Neural progenitor cell (in vitro differentiated cells): ENCODE results near the gene ZNF462. TPM values are rescaled to one million over a fixed set of nuclear protein-coding genes. Genes with fewer than 3 reads are reported as not detected.

Experiments
- DNase-seq: peaks from one replicate; pipeline ENCODE4 v3.0.0-alpha.2; 2016; ENCODE audit warnings: low spot score
- H2AFZ ChIP-seq: fragments of 200-600 bp; sonication (generic); replicated peaks from 2 replicates; pipeline ENCODE4 v1.6.1; 2016; ENCODE audit warnings: antibody characterized with exemption
- H3F3A ChIP-seq: fragments of 200-600 bp; sonication (generic); 2 replicates; pipeline ENCODE4 v1.6.1; 2016; ENCODE audit warnings: antibody characterized with exemption, low read depth
- H3K27ac ChIP-seq: fragments of 200-600 bp; sonication (generic); 2 replicates; pipeline ENCODE4 v1.5.1; 2016; ENCODE audit warnings: mild to moderate bottlenecking
- H3K27me3 ChIP-seq: fragments of 200-600 bp; sonication (generic); 2 replicates; pipeline ENCODE4 v1.6.1; 2016; ENCODE audit warnings: mild to moderate bottlenecking, moderate library complexity
- H3K36me3 ChIP-seq: fragments of 200-600 bp; sonication (generic); 2 replicates; pipeline ENCODE4 v1.5.1; 2016
- H3K4me1 ChIP-seq: fragments of 200-600 bp; sonication (generic); 2 replicates; pipeline ENCODE4 v1.6.1; 2016; ENCODE audit warnings: mixed run types
- H3K4me2 ChIP-seq: fragments of 200-600 bp; sonication (generic); 2 replicates; pipeline ENCODE4 v1.6.1; 2016
- H3K4me3 ChIP-seq: fragments of 200-600 bp; sonication (generic); 2 replicates; pipeline ENCODE4 v1.5.1; 2016
- H3K79me2 ChIP-seq: fragments of 200-600 bp; sonication (generic); 2 replicates; pipeline ENCODE4 v1.6.1; 2016; ENCODE audit warnings: low read depth
- H3K9ac ChIP-seq: fragments of 200-600 bp; sonication (generic); 2 replicates; pipeline ENCODE4 v1.6.1; 2016
- H3K9me3 ChIP-seq: fragments of 200-600 bp; sonication (generic); 2 replicates; pipeline ENCODE4 v1.5.1; 2016; ENCODE audit warnings: low read depth
- H4K20me1 ChIP-seq: fragments of 200-600 bp; sonication (generic); 2 replicates; pipeline ENCODE4 v1.6.1; 2016; ENCODE audit warnings: low read depth
- H3K27ac Mint-ChIP-seq: 3 replicates; pipeline ENCODE4 v1.8.0; 2021; ENCODE audit warnings: mixed read lengths
- H3K27me3 Mint-ChIP-seq: 2 replicates; pipeline ENCODE4 v1.8.0; 2022; ENCODE audit warnings: low read depth, mild to moderate bottlenecking, inconsistent platforms, moderate library complexity, mixed read lengths; ENCODE audit not compliant: insufficient read depth
- H3K36me3 Mint-ChIP-seq: 3 replicates; pipeline ENCODE4 v1.8.0; 2021; ENCODE audit warnings: mixed read lengths
- H3K4me1 Mint-ChIP-seq: 3 replicates; pipeline ENCODE4 v1.8.0; 2021; ENCODE audit warnings: mixed read lengths
- H3K4me3 Mint-ChIP-seq: 3 replicates; pipeline ENCODE4 v1.8.0; 2021; ENCODE audit warnings: mild to moderate bottlenecking, moderate library complexity, mixed read lengths
- H3K9me3 Mint-ChIP-seq: 3 replicates; pipeline ENCODE4 v1.8.0; 2020; ENCODE audit warnings: mixed read lengths
- EZH2 ChIP-seq: fragments of 200-600 bp; sonication (generic); IDR thresholded peaks from 2 replicates; pipeline ENCODE4 v1.6.1; 2017; ENCODE audit warnings: antibody characterized with exemption, mild to moderate bottlenecking, moderate library complexity
- EZH2phosphoT487 ChIP-seq: fragments of 200-600 bp; sonication (generic); IDR thresholded peaks from 2 replicates; pipeline ENCODE4 v1.6.1; 2017; ENCODE audit warnings: antibody characterized with exemption
- total RNA-seq: library from RNA; depleted of rRNA; stranded (reverse); fragments of >200 nt; gene quantifications from 2 replicates; pipeline ENCODE4 v1.2.3, GENCODE V29; 2015; ENCODE audit warnings: low replicate concordance
- TF ChIP-seq, protein P1 (sequence below): fragments of 200-600 bp; sonication (generic); IDR thresholded peaks from 2 replicates; pipeline ENCODE4 v1.5.1; 2017; ENCODE audit warnings: antibody characterized with exemption, mild to moderate bottlenecking

ZNF462 gene, protein sequence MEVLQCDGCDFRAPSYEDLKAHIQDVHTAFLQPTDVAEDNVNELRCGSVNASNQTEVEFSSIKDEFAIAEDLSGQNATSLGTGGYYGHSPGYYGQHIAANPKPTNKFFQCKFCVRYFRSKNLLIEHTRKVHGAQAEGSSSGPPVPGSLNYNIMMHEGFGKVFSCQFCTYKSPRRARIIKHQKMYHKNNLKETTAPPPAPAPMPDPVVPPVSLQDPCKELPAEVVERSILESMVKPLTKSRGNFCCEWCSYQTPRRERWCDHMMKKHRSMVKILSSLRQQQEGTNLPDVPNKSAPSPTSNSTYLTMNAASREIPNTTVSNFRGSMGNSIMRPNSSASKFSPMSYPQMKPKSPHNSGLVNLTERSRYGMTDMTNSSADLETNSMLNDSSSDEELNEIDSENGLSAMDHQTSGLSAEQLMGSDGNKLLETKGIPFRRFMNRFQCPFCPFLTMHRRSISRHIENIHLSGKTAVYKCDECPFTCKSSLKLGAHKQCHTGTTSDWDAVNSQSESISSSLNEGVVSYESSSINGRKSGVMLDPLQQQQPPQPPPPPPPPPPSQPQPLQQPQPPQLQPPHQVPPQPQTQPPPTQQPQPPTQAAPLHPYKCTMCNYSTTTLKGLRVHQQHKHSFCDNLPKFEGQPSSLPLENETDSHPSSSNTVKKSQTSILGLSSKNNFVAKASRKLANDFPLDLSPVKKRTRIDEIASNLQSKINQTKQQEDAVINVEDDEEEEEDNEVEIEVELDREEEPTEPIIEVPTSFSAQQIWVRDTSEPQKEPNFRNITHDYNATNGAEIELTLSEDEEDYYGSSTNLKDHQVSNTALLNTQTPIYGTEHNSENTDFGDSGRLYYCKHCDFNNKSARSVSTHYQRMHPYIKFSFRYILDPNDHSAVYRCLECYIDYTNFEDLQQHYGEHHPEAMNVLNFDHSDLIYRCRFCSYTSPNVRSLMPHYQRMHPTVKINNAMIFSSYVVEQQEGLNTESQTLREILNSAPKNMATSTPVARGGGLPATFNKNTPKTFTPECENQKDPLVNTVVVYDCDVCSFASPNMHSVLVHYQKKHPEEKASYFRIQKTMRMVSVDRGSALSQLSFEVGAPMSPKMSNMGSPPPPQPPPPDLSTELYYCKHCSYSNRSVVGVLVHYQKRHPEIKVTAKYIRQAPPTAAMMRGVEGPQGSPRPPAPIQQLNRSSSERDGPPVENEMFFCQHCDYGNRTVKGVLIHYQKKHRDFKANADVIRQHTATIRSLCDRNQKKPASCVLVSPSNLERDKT (N-terminal part only)
- 81.8 and 93.4 TPM in 2 replicates for total RNA-seq

DNA sequence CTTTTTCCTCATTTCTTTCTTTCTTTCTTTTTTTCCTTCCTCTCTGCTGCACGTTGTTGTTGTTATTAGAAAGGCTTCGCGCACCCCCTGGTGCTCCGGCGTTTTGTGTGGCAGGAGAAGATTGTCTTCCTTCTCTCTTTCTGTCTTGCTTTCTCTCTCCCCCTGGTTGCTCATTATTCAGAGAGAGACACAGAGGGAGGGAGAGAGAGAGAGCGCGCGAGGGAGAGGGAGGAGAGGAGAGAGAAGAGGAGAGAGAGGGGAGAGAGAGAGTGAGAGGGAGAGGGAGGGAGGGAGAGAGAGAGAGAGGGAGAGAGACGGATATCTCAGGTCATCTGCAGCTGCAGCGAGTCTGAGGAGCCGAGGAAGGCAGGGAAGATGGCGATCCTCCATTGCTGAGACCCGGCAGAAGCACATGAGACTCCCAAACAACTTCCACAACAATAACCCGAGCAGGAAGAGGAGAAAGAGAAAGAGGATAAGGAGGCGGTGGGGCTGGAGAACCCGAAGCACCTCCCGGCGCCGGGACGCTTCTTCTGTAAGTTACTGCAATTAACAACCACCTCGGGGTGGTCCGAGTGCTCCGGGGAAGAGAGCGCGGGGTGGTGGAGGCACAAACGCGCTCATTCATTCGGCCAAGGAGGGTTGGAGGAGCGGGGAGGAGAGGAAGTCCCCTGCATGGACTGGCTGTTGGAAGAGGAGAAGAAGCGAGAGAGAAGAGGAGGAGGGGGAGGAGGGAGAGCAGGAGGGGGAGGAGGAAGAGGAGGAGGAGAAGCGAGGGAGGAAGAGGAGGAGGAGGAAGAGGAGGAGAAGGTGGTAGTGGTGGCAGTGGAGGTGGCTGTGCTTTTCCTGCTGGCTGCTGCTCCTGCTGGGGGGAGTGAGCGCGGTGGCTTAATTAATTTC, at the start of gene ZNF462:
Gene ZNF462 (plus strand): TSS at position 346 of the 900 bp plus-strand sequence. CDS start 60,218 bp downstream, outside the sequence.
- Histone ChIP-seq H3K27me3 (no peaks in the 10 kb centered on the region), H3K79me2 (peaks cover 100% of the 10 kb centered on the region), H4K20me1 (peaks cover 20% of the 10 kb centered on the region), H3K9ac (peak within 1 kb of the TSS; percentile 70), H2AFZ (no peak within 1 kb of the TSS), H3K4me1 (peaks cover 46% of the 10 kb centered on the region), H3K27ac (peak within 1 kb of the TSS; percentile 86), H3K36me3 (peaks cover 9% of the 10 kb centered on the region), H3K4me3 (peak within 1 kb of the TSS; percentile 90), H3K4me2 (peak within 1 kb of the TSS; percentile 96), H3K9me3 (no peaks in the 10 kb centered on the region), H3F3A (peaks cover 48% of the 10 kb centered on the region)
- TF ChIP-seq, protein P1, sequence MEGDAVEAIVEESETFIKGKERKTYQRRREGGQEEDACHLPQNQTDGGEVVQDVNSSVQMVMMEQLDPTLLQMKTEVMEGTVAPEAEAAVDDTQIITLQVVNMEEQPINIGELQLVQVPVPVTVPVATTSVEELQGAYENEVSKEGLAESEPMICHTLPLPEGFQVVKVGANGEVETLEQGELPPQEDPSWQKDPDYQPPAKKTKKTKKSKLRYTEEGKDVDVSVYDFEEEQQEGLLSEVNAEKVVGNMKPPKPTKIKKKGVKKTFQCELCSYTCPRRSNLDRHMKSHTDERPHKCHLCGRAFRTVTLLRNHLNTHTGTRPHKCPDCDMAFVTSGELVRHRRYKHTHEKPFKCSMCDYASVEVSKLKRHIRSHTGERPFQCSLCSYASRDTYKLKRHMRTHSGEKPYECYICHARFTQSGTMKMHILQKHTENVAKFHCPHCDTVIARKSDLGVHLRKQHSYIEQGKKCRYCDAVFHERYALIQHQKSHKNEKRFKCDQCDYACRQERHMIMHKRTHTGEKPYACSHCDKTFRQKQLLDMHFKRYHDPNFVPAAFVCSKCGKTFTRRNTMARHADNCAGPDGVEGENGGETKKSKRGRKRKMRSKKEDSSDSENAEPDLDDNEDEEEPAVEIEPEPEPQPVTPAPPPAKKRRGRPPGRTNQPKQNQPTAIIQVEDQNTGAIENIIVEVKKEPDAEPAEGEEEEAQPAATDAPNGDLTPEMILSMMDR = peak; percentile 28
- TF ChIP-seq EZH2 = no peak
- peaks cover 16% of the 10 kb centered on the region for H3K27me3 Mint-ChIP-seq
- DNase-seq = peak; percentile 69
- peak within 1 kb of the TSS; percentile 97 for H3K27ac Mint-ChIP-seq
- peaks cover 30% of the 10 kb centered on the region for H3K36me3 Mint-ChIP-seq
- H3K4me3 Mint-ChIP-seq = peak within 1 kb of the TSS; percentile 97
- peaks cover 27% of the 10 kb centered on the region for H3K4me1 Mint-ChIP-seq
- H3K9me3 Mint-ChIP-seq = peaks cover 26% of the 10 kb centered on the region

DNA sequence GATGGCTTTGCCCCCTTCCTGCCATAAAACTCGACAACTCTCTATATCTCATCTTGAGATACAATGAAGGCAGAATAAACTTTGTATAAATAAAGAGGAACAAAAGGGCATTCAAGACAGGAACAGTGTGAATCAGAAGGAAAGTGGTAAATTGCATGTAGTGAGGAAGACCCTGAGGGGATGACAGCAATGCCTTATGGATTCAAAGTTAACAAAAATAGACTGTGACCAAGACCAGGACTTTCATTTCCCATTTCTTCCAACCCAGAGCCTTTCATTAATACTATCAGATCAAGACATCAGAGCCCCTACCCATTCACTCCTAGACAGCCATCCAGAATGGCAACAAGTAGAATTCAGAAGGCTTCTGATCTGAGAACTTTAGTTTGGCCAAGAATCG, 46.4 kb upstream of the ZNF462 start:
- Histone ChIP-seq H3K27ac (no peak overlapping the region), H2AFZ (no peak overlapping the region), H3K27me3 (no peaks in the 10 kb centered on the region), H3K4me2 (no peak overlapping the region), H3K4me1 (no peaks in the 10 kb centered on the region), H3K9me3 (no peaks in the 10 kb centered on the region), H3K4me3 (no peak overlapping the region), H3K79me2 (no peaks in the 10 kb centered on the region), H3K36me3 (no peaks in the 10 kb centered on the region), H3F3A (no peaks in the 10 kb centered on the region), H4K20me1 (no peaks in the 10 kb centered on the region), H3K9ac (no peak overlapping the region)
- no peak for DNase-seq
- peaks cover 8% of the 10 kb centered on the region for H3K27me3 Mint-ChIP-seq
- no peak overlapping the region for H3K27ac Mint-ChIP-seq
- TF ChIP-seq EZH2phosphoT487 = no peak
- TF ChIP-seq EZH2 = no peak
- TF ChIP-seq, protein P1 = no peak
- H3K4me1 Mint-ChIP-seq = no peaks in the 10 kb centered on the region
- no peak overlapping the region for H3K4me3 Mint-ChIP-seq
- no peaks in the 10 kb centered on the region for H3K36me3 Mint-ChIP-seq
- peaks cover 12% of the 10 kb centered on the region for H3K9me3 Mint-ChIP-seq

DNA sequence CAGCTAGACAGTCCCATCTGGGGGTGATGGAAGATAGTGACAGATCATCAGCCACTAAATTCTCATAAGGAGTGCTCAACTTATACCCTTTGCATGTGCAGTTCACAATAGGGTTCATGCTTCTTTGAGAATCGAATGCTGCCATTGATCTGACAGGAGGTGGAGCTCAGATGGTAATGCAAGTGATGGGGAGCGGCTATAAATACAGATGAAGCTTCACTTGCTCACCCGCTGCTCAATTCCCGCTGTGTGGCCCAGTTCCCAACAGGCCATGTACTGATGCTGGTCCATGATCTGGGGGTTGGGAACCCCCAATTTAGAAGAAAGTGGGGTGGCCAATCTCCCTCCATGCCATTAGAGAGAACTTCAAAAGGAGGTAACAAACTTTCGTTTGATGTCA, 44.9 kb upstream of the ZNF462 start:
- Histone ChIP-seq H3K4me1 (no peaks in the 10 kb centered on the region), H3F3A (no peaks in the 10 kb centered on the region), H2AFZ (no peak overlapping the region), H3K36me3 (no peaks in the 10 kb centered on the region), H3K27me3 (no peaks in the 10 kb centered on the region), H3K27ac (no peak overlapping the region), H3K4me3 (no peak overlapping the region), H3K9ac (no peak overlapping the region), H4K20me1 (no peaks in the 10 kb centered on the region), H3K9me3 (no peaks in the 10 kb centered on the region), H3K4me2 (no peak overlapping the region), H3K79me2 (no peaks in the 10 kb centered on the region)
- no peak overlapping the region for H3K4me3 Mint-ChIP-seq
- no peak overlapping the region for H3K27ac Mint-ChIP-seq
- no peak for DNase-seq
- H3K36me3 Mint-ChIP-seq = no peaks in the 10 kb centered on the region
- H3K27me3 Mint-ChIP-seq = peaks cover 8% of the 10 kb centered on the region
- H3K9me3 Mint-ChIP-seq = peaks cover 10% of the 10 kb centered on the region
- TF ChIP-seq, protein P1 = no peak
- TF ChIP-seq EZH2 = no peak
- TF ChIP-seq EZH2phosphoT487 = no peak
- H3K4me1 Mint-ChIP-seq = no peaks in the 10 kb centered on the region
